Measurements from ENCODE around the gene TBC1D2. TPM values are rescaled to one million over a fixed set of nuclear protein-coding genes. Genes with fewer than 3 reads are reported as not detected.

TBC1D2 gene
- total RNA-seq, 6 donors from 2014 or later, result 62.4 to 217 (median 119) TPM

DNA sequence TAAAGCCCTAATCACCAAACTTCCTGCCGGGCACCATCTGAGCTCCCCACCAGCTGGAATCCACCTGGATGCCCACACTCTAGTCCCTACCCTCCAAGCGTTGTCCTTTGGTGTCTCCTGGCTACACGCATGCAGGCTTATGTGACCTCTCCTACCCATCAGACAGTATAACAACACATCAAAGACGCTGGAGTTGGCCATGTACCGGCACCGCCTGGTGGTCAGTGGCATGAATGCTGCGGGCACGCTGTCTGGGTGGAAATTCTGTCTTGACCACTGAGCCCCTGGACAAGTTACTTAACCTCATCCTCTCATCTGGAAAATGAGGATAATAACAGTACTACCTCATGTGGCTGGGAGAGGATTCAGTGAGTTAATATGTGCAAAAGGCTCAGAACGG is 39.6 kb downstream of the TBC1D2 start:
- Histone ChIP-seq H3K4me3 (no peak overlapping the region), H3K4me1 (peaks cover 0 to 21% (median 0%) of the 10 kb centered on the region in 4 donors), H3K27ac (peak overlapping the region in 1 of 4 donors; percentile 4), H3K27me3 (no peaks in the 10 kb centered on the region), H3K36me3 (peaks cover 6 to 91% (median 64%) of the 10 kb centered on the region in 4 donors), H3K9me3 (no peaks in the 10 kb centered on the region)
- peak in 1 of 2 donors; percentile 29 for DNase-seq
- TF ChIP-seq, protein P1, sequence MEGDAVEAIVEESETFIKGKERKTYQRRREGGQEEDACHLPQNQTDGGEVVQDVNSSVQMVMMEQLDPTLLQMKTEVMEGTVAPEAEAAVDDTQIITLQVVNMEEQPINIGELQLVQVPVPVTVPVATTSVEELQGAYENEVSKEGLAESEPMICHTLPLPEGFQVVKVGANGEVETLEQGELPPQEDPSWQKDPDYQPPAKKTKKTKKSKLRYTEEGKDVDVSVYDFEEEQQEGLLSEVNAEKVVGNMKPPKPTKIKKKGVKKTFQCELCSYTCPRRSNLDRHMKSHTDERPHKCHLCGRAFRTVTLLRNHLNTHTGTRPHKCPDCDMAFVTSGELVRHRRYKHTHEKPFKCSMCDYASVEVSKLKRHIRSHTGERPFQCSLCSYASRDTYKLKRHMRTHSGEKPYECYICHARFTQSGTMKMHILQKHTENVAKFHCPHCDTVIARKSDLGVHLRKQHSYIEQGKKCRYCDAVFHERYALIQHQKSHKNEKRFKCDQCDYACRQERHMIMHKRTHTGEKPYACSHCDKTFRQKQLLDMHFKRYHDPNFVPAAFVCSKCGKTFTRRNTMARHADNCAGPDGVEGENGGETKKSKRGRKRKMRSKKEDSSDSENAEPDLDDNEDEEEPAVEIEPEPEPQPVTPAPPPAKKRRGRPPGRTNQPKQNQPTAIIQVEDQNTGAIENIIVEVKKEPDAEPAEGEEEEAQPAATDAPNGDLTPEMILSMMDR (IDR thresholded peaks at IDR 0.05), result peak in 2 of 6 experiments; percentile 12 to 22
- TF ChIP-seq POLR2A (IDR thresholded peaks at IDR 0.05), result no peak
- ATAC-seq (ENCODE audit: low FRiP score in 2 of 2), result no peak
- WGBS, 2 donors, result 87 to 92% methylated on average over 7 to 9 of the region's 9 CpGs

DNA sequence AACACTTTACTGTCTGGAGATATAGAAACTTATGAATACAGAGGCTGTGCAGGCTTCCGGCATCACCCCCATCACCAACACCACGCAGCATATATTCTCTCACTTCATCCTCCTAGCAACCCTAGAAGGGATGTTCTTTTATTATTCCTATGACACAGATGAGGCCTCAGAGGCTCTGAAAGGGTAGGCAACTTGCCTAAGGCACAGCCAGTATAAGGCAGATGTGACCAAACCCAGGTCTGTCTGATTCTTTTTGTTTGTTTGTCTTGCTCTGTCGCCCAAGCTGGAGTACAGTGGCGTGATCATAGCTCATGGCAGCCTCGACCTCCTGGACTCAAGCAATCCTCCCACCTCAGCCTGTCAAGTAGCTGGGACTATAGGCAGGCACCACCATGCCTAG is 40.2 kb downstream of the TBC1D2 start:
- peaks cover 5 to 91% (median 64%) of the 10 kb centered on the region in 4 donors for H3K36me3 ChIP-seq
- DNase-seq (no peak), ATAC-seq (ENCODE audit: low FRiP score in 2 of 2) (no peak)
- peaks cover 0 to 21% (median 0%) of the 10 kb centered on the region in 4 donors for H3K4me1 ChIP-seq
- no peak overlapping the region for H3K4me3 ChIP-seq
- peak overlapping the region in 1 of 4 donors; percentile 4 for H3K27ac ChIP-seq
- no peaks in the 10 kb centered on the region for H3K9me3 ChIP-seq
- TF ChIP-seq, protein P1 (IDR thresholded peaks at IDR 0.05), result no peak
- TF ChIP-seq POLR2A (IDR thresholded peaks at IDR 0.05), result no peak
- no peak for TF ChIP-seq EP300 (IDR thresholded peaks at IDR 0.05)
- TF ChIP-seq POLR2AphosphoS5 (IDR thresholded peaks at IDR 0.05), result no peak
- no peaks in the 10 kb centered on the region for H3K27me3 ChIP-seq
- 78 to 81% methylated on average over 5 of the region's 5 CpGs for WGBS, 2 donors

DNA sequence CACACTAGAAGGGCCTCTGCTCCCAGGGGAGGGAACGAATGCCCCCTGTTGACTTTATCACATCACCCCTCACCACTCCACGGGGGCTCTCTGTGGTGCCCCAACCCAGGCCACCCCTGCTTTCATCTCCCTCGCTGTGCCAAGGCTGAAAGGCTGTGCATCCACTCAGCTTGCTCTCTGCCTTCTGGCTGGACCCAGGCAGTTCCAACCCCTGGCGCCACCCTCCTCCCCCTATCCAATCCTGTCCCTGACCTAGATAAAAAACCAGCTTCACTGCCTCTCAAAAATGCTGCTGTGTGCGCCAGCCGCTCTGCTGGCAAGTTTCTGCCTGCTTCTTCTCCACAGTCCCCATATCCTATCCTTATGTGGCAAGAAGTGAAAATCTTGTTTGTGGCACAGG is 40.6 kb downstream of the TBC1D2 start:
- Histone ChIP-seq H3K36me3 (peaks cover 3 to 91% (median 64%) of the 10 kb centered on the region in 4 donors), H3K27ac (no peak overlapping the region)
- WGBS, 2 donors, result 67 to 71% methylated on average over 6 of the region's 6 CpGs

DNA sequence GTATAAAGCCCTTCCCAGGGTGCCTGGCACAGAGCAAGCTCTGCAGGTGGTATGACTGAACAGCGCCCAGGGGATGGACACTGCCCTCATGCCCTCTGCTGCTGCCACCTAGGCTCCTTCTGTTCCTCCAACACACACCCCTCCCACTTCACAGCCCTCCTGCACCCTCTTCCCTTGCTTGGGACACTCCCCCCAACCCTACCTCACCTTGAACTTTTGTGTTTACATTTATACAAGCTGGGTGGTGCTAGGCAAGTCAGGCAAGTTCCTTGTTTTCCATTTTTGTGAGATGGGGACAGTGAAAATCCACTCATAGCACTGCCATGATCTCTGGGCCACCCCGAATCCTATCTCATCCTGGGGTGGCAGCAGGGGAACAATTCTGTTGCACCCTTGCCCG is 44.2 kb downstream of the TBC1D2 start:
- TF ChIP-seq, protein P1 (IDR thresholded peaks at IDR 0.05), result no peak
- TF ChIP-seq POLR2A (IDR thresholded peaks at IDR 0.05) (no peak), POLR2AphosphoS5 (IDR thresholded peaks at IDR 0.05) (no peak), EP300 (IDR thresholded peaks at IDR 0.05) (no peak)
- Histone ChIP-seq H3K4me1 (peaks cover 0 to 2% (median under 1%) of the 10 kb centered on the region in 4 donors), H3K9me3 (no peaks in the 10 kb centered on the region), H3K4me3 (no peak overlapping the region), H3K27me3 (no peaks in the 10 kb centered on the region), H3K36me3 (peaks cover 7 to 85% (median 71%) of the 10 kb centered on the region in 4 donors), H3K27ac (no peak overlapping the region)
- WGBS, 2 donors, result 89 to 94% methylated on average over 3 of the region's 3 CpGs
- DNase-seq (no peak), ATAC-seq (ENCODE audit: low FRiP score in 2 of 2) (no peak)

More for the DNA sequence above, 40.6 kb downstream of the TBC1D2 start:
- TF ChIP-seq EP300 (IDR thresholded peaks at IDR 0.05), result no peak
- TF ChIP-seq, protein P1 (IDR thresholded peaks at IDR 0.05), result no peak
- TF ChIP-seq POLR2AphosphoS5 (IDR thresholded peaks at IDR 0.05), result no peak
- TF ChIP-seq POLR2A (IDR thresholded peaks at IDR 0.05), result no peak
- Histone ChIP-seq H3K9me3 (no peaks in the 10 kb centered on the region), H3K27me3 (no peaks in the 10 kb centered on the region), H3K4me1 (peaks cover 0 to 19% (median 0%) of the 10 kb centered on the region in 4 donors), H3K4me3 (no peak overlapping the region)
- peak in 1 of 2 donors; percentile 49 for DNase-seq
- no peak for ATAC-seq (ENCODE audit: low FRiP score in 2 of 2)

- Histone ChIP-seq H3K27me3 (no peaks in the 10 kb centered on the region), H3K9me3 (no peaks in the 10 kb centered on the region), H3K4me3 (no peak overlapping the region), H3K4me1 (peaks cover 3 to 10% (median 5%) of the 10 kb centered on the region in 4 donors), H3K27ac (no peak overlapping the region), H3K36me3 (peaks cover 7 to 79% (median 64%) of the 10 kb centered on the region in 4 donors)
- ATAC-seq (ENCODE audit: low FRiP score in 2 of 2) (no peak), DNase-seq (peak in 1 of 2 donors; percentile 44)
- no peak for TF ChIP-seq POLR2AphosphoS5 (IDR thresholded peaks at IDR 0.05)
- no peak for TF ChIP-seq POLR2A (IDR thresholded peaks at IDR 0.05)
- no peak for TF ChIP-seq EP300 (IDR thresholded peaks at IDR 0.05)
- TF ChIP-seq, protein P1 (IDR thresholded peaks at IDR 0.05), result no peak
- 94 to 95% methylated on average over 7 to 9 of the region's 9 CpGs for WGBS, 2 donors
These were observed 45.0 kb downstream of the TBC1D2 start for GRCh38 chr9:98210435-98210834.

Measured in upper lobe of left lung (tissue), 6 donors.